GM12891 (cell line): ENCODE results near the gene CEP41.

Experiments
- DNase-seq: peaks from one replicate; pipeline ENCODE4 v3.0.0; 2011; ENCODE audit warnings: low spot score; ENCODE audit not compliant: insufficient read length
- FAIRE-seq: peaks from 2 replicates; lab custom pipeline; 2011; peaks lifted over from hg19 to GRCh38; lab: Jason Lieb, UNC
- PAX5 ChIP-seq: IDR thresholded peaks from 2 replicates; pipeline ENCODE4 v1.6.1; 2011; ENCODE audit warnings: low read length, moderate library complexity, mild to moderate bottlenecking; ENCODE audit not compliant: insufficient read depth, severe bottlenecking
- POLR2A ChIP-seq: IDR thresholded peaks from 2 replicates; pipeline ENCODE4 v1.6.1; 2011; ENCODE audit warnings: low read depth, low read length, control low read depth
- POLR2AphosphoS5 ChIP-seq: IDR thresholded peaks from 2 replicates; pipeline ENCODE4 v1.6.1; 2011; ENCODE audit warnings: low read depth, low read length, control low read depth
- POU2F2 ChIP-seq: IDR thresholded peaks from 2 replicates; pipeline ENCODE4 v1.6.1; 2011; ENCODE audit warnings: low read depth, mild to moderate bottlenecking, control low read depth, low read length, moderate library complexity
- SPI1 ChIP-seq: IDR thresholded peaks from 2 replicates; pipeline ENCODE4 v1.6.1; 2011; ENCODE audit warnings: low read depth, low read length, control low read depth
- TAF1 ChIP-seq: IDR thresholded peaks from 2 replicates; pipeline ENCODE4 v1.6.1; 2011; ENCODE audit warnings: low read depth, low read length, control low read depth

Gene CEP41

DNA sequence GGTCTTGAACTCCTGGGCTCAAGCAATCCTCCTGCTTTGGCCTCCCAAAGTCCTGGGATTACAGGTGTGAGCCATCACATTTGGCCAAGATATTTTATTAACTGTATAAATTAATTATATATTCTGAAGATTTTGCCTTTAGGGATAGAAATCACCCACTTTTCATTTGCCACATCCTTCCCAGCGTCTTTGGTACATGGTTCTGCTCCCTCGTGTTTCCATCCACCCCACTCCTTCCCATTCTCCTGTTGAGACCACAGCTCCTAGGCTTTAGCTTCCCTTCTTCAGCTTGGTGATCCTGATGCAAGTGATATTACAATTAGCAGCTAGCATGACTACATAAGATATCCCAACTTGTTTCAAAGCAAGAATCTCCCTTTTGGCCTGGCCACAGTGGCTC lies 52.1 kb downstream of the CEP41 start:
- FAIRE-seq (no peak), DNase-seq (no peak)
- no peak for TF ChIP-seq SPI1
- TF ChIP-seq POLR2A, result no peak
- no peak for TF ChIP-seq POU2F2
- no peak for TF ChIP-seq TAF1
- TF ChIP-seq POLR2AphosphoS5, result no peak
- no peak for TF ChIP-seq PAX5

DNA sequence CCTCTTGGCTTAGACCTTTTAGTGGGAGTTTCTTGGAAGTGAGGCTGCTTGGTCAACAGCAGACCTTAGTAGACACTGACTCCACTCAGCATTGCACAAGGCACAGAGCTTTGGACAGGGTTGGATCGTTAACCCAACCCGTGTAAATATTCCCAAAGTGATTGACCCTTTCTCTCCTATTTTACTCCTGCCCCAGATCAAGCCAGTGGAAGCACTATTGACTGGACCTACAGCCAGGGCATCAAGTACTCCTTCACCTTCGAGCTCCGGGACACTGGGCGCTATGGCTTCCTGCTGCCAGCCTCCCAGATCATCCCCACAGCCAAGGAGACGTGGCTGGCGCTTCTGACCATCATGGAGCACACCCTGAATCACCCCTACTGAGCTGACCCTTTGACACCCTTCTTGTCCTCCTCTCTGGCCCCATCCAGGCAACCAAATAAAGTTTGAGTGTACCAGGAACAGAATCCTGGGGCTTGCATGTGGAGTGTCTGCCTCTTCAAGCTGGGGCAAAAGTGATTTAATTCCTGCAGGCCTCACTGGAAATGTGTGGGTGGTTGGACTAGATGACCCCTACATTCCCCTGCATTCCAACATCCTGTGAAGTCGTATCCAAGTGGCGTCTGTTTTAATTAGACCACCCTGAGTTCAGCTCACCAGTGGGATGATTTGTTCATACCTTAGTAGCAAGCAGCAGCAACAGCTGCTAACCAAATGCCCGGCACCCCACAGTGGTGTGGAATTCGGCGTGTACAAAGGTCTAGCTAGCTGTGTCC lies 53.0 kb downstream of the CEP41 start:
- TF ChIP-seq SPI1, result no peak
- TF ChIP-seq PAX5, result no peak
- TF ChIP-seq POLR2A, result no peak
- TF ChIP-seq POLR2AphosphoS5, result no peak
- TF ChIP-seq POU2F2, result no peak
- TF ChIP-seq TAF1, result no peak
- DNase-seq, result no peak
- FAIRE-seq, result no peak

DNA sequence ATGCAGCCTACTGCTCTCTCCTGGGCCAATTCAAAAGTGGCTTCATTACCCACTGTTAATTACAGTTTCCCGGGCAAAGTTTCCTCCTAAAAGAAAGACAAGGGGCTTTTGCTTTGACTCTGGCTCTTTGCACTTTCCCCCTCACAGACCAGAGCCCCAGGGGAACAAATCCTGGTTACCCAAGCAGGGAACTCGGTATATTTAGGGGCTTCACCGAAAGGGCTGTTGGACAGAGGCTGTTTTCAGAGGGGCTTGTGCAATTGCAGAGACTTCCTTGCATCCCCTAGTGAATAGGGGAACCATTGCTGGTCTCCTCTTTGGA lies 53.5 kb downstream of the CEP41 start:
- TF ChIP-seq POU2F2, result no peak
- no peak for TF ChIP-seq PAX5
- no peak for TF ChIP-seq POLR2AphosphoS5
- TF ChIP-seq POLR2A, result no peak
- no peak for TF ChIP-seq TAF1
- no peak for TF ChIP-seq SPI1
- DNase-seq (no peak), FAIRE-seq (no peak)

DNA sequence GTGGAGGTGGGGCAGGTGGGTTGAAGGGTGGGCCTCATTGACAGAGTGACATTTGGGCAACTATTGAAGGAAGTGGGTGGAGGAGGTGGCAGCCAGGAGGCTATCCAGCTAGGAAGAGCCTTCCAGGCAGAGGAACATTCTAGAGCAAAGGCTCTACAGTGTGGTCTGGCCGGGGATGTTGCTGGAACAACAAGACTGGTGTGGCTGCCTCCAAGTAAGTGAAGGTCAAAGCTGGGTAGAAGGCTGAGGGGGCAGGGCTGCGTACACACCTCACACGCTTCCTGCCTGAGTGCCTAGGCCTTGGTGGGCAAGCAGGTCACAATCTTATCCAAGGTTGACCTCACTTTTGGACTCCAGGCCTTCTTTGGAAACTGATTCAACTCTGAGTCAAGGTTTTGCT lies 53.9 kb downstream of the CEP41 start:
- TF ChIP-seq SPI1, result no peak
- DNase-seq (no peak), FAIRE-seq (no peak)

DNA sequence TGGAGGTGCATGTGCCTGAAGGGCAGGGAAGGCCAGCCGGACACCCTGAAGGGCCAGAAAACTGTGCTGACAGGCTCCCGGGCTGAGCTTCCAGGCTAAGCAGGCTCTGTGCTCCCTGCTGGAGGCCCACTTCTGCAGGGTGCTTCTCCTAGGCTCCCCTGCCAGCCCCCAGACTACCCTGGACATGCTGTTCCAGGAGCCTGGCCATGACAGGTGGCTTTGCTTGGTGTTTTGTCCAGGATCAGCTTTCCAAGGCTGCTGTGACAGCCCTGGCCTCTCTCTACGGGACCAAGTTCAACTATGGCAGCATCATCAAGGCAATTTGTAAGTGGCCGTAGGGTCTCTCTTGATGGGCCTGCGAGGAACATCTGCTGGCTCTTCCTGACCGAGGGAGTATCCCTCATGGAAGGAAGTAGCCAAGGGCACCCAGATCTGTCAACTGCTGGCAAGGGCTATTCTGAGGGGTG lies 55.2 kb downstream of the CEP41 start:
- TF ChIP-seq POLR2A (no peak), TAF1 (no peak), SPI1 (no peak), POLR2AphosphoS5 (no peak), POU2F2 (no peak), PAX5 (no peak)
- DNase-seq, result no peak
- FAIRE-seq, result no peak

DNA sequence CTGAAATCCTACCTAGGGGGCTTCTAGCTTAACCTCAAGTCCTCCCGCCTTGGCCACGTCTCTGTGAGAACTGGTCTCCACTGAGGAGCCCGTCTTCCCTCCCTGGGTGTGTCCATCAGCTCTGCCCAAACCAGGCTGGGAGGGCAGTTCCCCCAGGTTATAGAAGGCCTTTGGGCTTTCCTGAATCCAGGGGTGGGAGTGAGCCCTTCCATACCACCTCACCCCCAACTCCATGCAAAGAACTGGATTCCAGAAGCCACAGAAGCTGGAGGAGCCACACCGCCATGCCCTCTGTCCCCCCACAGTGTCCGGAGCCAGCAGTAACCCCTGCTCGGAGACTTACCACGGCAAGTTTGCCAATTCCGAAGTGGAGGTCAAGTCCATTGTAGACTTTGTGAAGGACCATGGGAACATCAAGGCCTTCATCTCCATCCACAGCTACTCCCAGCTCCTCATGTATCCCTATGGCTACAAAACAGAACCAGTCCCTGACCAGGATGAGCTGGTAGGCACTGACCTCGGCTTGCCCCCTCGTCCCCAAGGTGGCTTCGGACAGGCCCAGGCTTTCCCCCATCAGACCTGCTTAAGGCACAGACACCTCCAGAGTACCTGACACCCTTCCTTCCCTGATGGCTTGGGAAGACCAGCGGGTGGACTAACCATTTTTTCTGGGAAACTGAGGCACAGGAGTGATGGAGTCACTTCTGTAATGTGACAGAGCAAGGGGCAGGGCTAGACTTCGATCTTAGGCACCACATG lies 55.8 kb downstream of the CEP41 start:
- TF ChIP-seq PAX5, result no peak
- no peak for TF ChIP-seq TAF1
- no peak for TF ChIP-seq POLR2A
- TF ChIP-seq POLR2AphosphoS5, result no peak
- no peak for TF ChIP-seq SPI1
- no peak for DNase-seq
- FAIRE-seq, result no peak

DNA sequence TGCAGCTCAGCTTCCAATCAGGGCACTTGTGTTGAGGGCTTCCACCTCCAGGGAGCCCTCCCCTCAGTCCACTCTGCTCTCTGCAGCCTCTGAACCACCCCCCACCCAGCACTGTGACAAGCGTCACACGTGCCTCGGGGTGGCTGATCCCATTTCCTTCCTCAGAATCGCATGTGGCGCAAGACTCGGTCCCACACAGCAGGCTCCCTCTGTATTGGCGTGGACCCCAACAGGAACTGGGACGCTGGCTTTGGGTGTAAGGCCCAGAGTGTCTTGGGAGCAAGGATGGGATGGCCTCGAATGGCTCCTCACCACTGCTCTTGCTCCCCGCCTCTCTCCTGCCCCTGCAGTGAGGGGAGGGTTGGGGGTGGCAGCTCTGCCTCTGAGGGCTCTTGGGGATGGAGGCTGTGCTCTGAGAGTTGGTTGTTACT lies 56.4 kb downstream of the CEP41 start:
- no peak for DNase-seq
- TF ChIP-seq SPI1 (no peak), POLR2A (no peak), TAF1 (no peak), PAX5 (no peak), POLR2AphosphoS5 (no peak), POU2F2 (no peak)
- FAIRE-seq, result no peak

DNA sequence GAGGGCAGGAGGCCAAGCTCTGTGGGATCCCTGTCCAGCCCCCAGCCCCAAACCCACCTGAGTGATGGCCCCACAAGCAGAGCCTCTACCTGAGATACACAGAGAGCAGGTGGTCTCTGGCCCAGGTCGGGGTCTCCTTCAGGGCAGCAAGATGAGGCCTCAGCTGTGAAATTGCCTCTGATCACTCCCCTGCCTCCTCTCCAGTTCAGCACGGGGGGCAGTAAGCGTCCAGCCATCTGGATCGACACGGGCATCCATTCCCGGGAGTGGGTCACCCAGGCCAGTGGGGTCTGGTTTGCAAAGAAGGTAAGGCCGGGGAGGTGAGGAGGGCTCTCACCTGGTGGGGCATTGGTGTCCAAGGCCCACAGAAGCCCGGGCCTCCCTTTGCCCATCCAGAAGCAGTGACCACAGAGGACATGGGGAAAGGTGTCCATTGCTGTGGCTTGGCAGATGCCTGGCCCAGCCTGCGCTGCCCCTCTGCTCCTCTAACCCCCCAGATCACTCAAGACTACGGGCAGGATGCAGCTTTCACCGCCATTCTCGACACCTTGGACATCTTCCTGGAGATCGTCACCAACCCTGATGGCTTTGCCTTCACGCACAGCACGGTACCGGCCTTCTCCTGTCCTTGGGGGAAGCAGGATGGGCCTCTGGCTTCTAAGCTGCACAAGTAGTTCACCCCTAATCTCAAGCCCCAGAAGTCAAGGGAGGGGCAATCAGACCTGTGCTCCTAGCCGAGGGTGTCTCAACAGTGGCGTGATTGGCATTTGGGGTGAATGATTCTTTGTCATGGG lies 57.4 kb downstream of the CEP41 start:
- TF ChIP-seq POLR2AphosphoS5, result no peak
- no peak for TF ChIP-seq POU2F2
- TF ChIP-seq POLR2A, result no peak
- no peak for TF ChIP-seq SPI1
- no peak for TF ChIP-seq TAF1
- no peak for TF ChIP-seq PAX5
- FAIRE-seq, result no peak
- DNase-seq, result no peak

DNA sequence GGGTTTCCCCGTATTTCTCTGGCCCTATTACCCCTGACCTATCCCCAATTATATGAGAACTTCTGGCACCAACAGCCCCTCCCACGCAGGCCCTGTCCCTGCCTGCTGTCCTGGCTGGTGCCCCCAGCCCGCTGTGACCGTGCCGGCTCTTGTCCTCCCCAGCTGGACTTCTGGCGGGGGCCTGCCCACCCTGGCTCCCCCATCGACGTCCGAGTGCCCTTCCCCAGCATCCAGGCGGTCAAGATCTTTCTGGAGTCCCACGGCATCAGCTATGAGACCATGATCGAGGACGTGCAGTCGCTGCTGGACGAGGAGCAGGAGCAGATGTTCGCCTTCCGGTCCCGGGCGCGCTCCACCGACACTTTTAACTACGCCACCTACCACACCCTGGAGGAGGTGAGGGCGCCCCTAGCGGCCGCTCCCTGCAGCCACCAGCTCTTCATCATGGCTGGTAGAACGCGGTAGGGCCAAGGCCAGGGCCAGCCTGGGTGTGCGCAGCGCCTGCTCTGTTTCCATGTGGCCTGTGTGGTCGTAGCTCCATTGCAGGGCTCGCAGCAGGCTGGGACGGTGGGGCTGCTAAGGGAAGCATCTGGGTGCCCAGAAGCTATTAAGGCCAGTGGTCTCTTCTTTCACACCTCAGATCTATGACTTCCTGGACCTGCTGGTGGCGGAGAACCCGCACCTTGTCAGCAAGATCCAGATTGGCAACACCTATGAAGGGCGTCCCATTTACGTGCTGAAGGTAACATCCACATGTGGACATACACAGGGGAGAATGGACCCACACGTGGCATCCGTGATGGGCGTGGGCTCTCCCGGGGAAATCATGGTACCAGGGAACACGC lies 59.1 kb downstream of the CEP41 start:
- TF ChIP-seq SPI1 (no peak), PAX5 (no peak), POLR2A (no peak), POU2F2 (no peak), POLR2AphosphoS5 (no peak), TAF1 (no peak)
- FAIRE-seq (no peak), DNase-seq (no peak)
